ENCODE data around the gene NEURL1. TPM values are rescaled to one million over a fixed set of nuclear protein-coding genes. Genes with fewer than 3 reads are reported as not detected.

Gene NEURL1
- total RNA-seq, 1 donor from 2014 or later = 1.3 TPM

DNA sequence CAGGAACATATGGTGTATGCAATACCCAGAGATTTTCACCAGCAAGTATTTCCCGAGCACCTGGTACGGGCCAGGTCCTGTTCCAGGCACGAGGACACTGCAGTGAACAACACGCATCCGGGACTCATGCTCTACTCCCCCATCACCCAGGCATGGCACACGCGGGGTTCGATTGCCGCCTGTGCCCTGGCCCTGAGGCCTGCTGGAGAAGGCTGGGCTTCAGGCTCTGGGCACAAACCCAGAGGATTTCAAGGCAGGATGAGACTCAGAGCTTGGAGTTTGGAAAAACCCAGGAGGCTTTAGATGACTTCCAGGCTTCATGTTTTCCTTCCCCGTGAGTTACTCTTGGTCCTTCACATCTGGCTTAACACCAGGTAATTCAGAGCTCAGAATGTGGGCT is 143.5 kb downstream of the NEURL1 start:
- TF ChIP-seq, protein P1, sequence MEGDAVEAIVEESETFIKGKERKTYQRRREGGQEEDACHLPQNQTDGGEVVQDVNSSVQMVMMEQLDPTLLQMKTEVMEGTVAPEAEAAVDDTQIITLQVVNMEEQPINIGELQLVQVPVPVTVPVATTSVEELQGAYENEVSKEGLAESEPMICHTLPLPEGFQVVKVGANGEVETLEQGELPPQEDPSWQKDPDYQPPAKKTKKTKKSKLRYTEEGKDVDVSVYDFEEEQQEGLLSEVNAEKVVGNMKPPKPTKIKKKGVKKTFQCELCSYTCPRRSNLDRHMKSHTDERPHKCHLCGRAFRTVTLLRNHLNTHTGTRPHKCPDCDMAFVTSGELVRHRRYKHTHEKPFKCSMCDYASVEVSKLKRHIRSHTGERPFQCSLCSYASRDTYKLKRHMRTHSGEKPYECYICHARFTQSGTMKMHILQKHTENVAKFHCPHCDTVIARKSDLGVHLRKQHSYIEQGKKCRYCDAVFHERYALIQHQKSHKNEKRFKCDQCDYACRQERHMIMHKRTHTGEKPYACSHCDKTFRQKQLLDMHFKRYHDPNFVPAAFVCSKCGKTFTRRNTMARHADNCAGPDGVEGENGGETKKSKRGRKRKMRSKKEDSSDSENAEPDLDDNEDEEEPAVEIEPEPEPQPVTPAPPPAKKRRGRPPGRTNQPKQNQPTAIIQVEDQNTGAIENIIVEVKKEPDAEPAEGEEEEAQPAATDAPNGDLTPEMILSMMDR (IDR thresholded peaks at IDR 0.05; ENCODE audit: insufficient read depth, low read length, poor library complexity, severe bottlenecking) = no peak
- no peak for DNase-seq (ENCODE audit: low read depth)
- H3K36me3 ChIP-seq (ENCODE audit: control insufficient read depth, insufficient read depth, low read length) = no peaks in the 10 kb centered on the region

GRCh38 chr10:103637927-103638557 is 144.5 kb downstream of the NEURL1 start:
- TF ChIP-seq, protein P1 (IDR thresholded peaks at IDR 0.05; ENCODE audit: insufficient read depth, low read length, poor library complexity, severe bottlenecking) = no peak
- Histone ChIP-seq H3K4me3 (ENCODE audit: low read depth, low read length) (no peak overlapping the region), H3K36me3 (ENCODE audit: control insufficient read depth, insufficient read depth, low read length) (no peaks in the 10 kb centered on the region), H3K27me3 (ENCODE audit: control insufficient read depth, insufficient read depth, low read length) (no peaks in the 10 kb centered on the region)
- no peak for DNase-seq (ENCODE audit: low read depth)

More for the DNA sequence above, 143.5 kb downstream of the NEURL1 start:
- no peaks in the 10 kb centered on the region for H3K27me3 ChIP-seq (ENCODE audit: control insufficient read depth, insufficient read depth, low read length)
- no peak overlapping the region for H3K4me3 ChIP-seq (ENCODE audit: low read depth, low read length)

GRCh38 chr10:103638948-103639347 is 145.4 kb downstream of the NEURL1 start:
- TF ChIP-seq, protein P1 (IDR thresholded peaks at IDR 0.05; ENCODE audit: insufficient read depth, low read length, poor library complexity, severe bottlenecking) = no peak
- H3K36me3 ChIP-seq (ENCODE audit: control insufficient read depth, insufficient read depth, low read length) = no peaks in the 10 kb centered on the region

DNA sequence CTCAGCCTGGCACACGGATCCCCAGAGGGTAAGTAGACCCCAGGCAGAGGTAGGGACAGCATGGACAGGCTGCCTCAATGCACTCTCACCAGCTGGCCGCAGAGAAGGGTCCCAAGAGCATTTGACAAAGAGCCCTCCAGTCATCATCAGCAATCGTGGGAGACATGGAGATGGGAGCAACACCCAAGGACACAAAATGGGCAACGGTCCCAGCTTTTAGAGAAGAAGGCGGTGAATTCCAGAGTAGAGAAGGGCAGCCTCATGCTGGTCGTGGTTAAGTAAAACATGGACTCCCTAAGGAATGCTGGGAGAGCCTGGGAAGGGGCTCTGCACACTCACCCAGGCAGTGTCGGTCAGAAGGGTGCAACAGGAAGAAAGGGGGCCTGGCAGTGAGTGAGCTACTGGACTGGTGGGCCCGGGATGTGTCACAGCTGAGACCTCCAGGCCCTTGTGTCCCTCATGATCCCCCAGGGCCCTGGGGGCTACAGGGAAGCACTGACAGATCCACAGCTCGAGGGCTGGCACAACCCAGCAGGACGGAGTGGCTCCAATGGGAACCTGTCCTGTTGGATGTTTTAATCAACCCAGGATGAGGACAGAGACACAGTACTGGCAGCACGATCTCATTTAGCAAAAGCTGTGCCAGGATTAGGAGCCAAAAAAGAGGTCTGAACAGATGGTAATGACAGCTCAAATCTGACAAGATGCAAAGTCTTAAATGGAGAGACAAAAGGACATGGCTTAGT is 147.1 kb downstream of the NEURL1 start:
- H3K36me3 ChIP-seq (ENCODE audit: control insufficient read depth, insufficient read depth, low read length) = no peaks in the 10 kb centered on the region
- DNase-seq (ENCODE audit: low read depth) = no peak
- TF ChIP-seq, protein P1 (IDR thresholded peaks at IDR 0.05; ENCODE audit: insufficient read depth, low read length, poor library complexity, severe bottlenecking) = no peak
- no peaks in the 10 kb centered on the region for H3K27me3 ChIP-seq (ENCODE audit: control insufficient read depth, insufficient read depth, low read length)
- no peak overlapping the region for H3K4me3 ChIP-seq (ENCODE audit: low read depth, low read length)

More at GRCh38 chr10:103638948-103639347, 145.4 kb downstream of the NEURL1 start:
- no peaks in the 10 kb centered on the region for H3K27me3 ChIP-seq (ENCODE audit: control insufficient read depth, insufficient read depth, low read length)
- no peak for DNase-seq (ENCODE audit: low read depth)
- no peak overlapping the region for H3K4me3 ChIP-seq (ENCODE audit: low read depth, low read length)

- DNase-seq (ENCODE audit: low read depth) = no peak
- no peaks in the 10 kb centered on the region for H3K27me3 ChIP-seq (ENCODE audit: control insufficient read depth, insufficient read depth, low read length)
- TF ChIP-seq, protein P1 (IDR thresholded peaks at IDR 0.05; ENCODE audit: insufficient read depth, low read length, poor library complexity, severe bottlenecking) = no peak
- no peak overlapping the region for H3K4me3 ChIP-seq (ENCODE audit: low read depth, low read length)
- no peaks in the 10 kb centered on the region for H3K36me3 ChIP-seq (ENCODE audit: control insufficient read depth, insufficient read depth, low read length)
These were observed 147.8 kb downstream of the NEURL1 start for GRCh38 chr10:103641326-103641725.

Other genes with a start within 250 kb of the NEURL1 start
- 0.04 TPM in 1 of 2 replicates, not detected in the other for gene RPEL1, start 247.8 kb upstream of the NEURL1 start, total RNA-seq
- 8.1 and 9.2 TPM in 2 replicates for gene INA, start 216.6 kb upstream of the NEURL1 start, total RNA-seq
- 9.2 and 13.3 TPM in 2 replicates for gene PCGF6, start 142.6 kb upstream of the NEURL1 start, total RNA-seq
- gene TAF5, start 125.7 kb upstream of the NEURL1 start, total RNA-seq = 2.6 and 3.8 TPM in 2 replicates
- gene ATP5MK, start 97.2 kb upstream of the NEURL1 start, total RNA-seq = 384 and 433 TPM in 2 replicates
- 49.2 and 53.0 TPM in 2 replicates for gene PDCD11, start 97.1 kb upstream of the NEURL1 start, total RNA-seq
- 0.07 and 0.25 TPM in 2 replicates for gene CALHM2, start 41.3 kb upstream of the NEURL1 start, total RNA-seq
- gene CALHM1, start 34.8 kb upstream of the NEURL1 start, total RNA-seq = not detected in 2 replicates
- gene CALHM3, start 14.5 kb upstream of the NEURL1 start, total RNA-seq = not detected in 2 replicates